Measurements from ENCODE around the gene GJC2. TPM values are rescaled to one million over a fixed set of nuclear protein-coding genes. Genes with fewer than 3 reads are reported as not detected.

The GJC2 gene
- polyA plus RNA-seq, 1 of the 3 experiments (the other 2 are of a cell fraction), result 0.92 TPM

DNA sequence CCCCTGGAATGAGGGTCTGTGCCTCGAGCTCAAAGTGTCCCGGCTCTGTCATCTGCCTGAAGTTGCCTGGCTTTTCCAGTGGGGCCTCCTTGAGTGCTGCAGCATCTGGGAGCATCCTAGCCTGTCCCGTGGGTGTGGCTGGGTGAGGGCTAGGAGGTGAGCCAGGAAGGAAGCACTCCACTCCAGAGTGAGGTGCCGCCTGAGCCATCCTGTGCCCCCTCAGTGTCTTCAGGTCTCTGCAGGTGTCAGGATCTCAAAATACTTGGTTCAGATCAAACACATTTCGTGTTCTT is 27.4 kb downstream of the GJC2 start:
- no peak for DNase-seq
- Histone ChIP-seq H3K4me3 (ENCODE audit: low read depth in 2 of 2, low read length in 1 of 2) (no peak overlapping the region), H3K9me2 (no peaks in the 10 kb centered on the region), H3K27me3 (ENCODE audit: insufficient read depth) (no peaks in the 10 kb centered on the region), H3K27ac (ENCODE audit: low read depth in 2 of 2, low read length in 1 of 2) (no peak overlapping the region), H3K4me2 (no peak overlapping the region), H3F3A (replicated peaks; ENCODE audit: insufficient read depth) (peaks cover 11% of the 10 kb centered on the region), H3K36me3 (replicated peaks in 1 of 2; ENCODE audit: control insufficient read depth in 1 of 2, insufficient read depth in 2 of 2, low read length in 1 of 2) (peaks cover 0 to 2% of the 10 kb centered on the region in 2 experiments), H3K4me1 (ENCODE audit: control insufficient read depth in 1 of 2, insufficient read depth in 2 of 2, low read depth in 1 of 2, low read length in 1 of 2) (peaks cover 0 to 6% of the 10 kb centered on the region in 2 experiments; a peak in 1 of 4 replicates), H2AFZ (ENCODE audit: low read depth) (no peak overlapping the region), H3K9ac (no peak overlapping the region), H3K9me3 (no peaks in the 10 kb centered on the region), H4K20me1 (ENCODE audit: insufficient read depth) (no peaks in the 10 kb centered on the region), H3K79me2 (ENCODE audit: insufficient read depth) (peaks cover 3% of the 10 kb centered on the region; the same call in 1 of the 2 replicates)
- CTCF ChIA-PET, result interaction anchor here (1.4 to 9.1 kb wide), 2 partner anchors 11 to 172 kb away, joined by 3 to 54 read pairs; partner anchors contain the start of gene IBA57
- 89% methylated on average over 3 of the region's 5 CpGs for WGBS (ENCODE audit: low lambda C conversion rate)
- TF ChIP-seq RAD21 (IDR thresholded peaks at IDR 0.05; ENCODE audit: low read length) (no peak), RXRA (IDR thresholded peaks at IDR 0.05; ENCODE audit: borderline replicate concordance, low read depth) (no peak), GABPA (IDR thresholded peaks at IDR 0.05; ENCODE audit: low read depth) (no peak), MAX (IDR thresholded peaks at IDR 0.05; ENCODE audit: low read depth) (no peak), FOXM1 (IDR thresholded peaks at IDR 0.05; ENCODE audit: low read depth) (no peak), YY1 (IDR thresholded peaks at IDR 0.05; ENCODE audit: low read depth) (no peak), REST (IDR thresholded peaks at IDR 0.05; ENCODE audit: low read depth, low read length) (no peak), RFX5 (IDR thresholded peaks at IDR 0.05; ENCODE audit: low read length) (no peak), TAF1 (IDR thresholded peaks at IDR 0.05; ENCODE audit: borderline replicate concordance, low read depth, low read length) (no peak), RCOR1 (IDR thresholded peaks at IDR 0.05; ENCODE audit: low read length) (no peak), NRF1 (IDR thresholded peaks at IDR 0.05; ENCODE audit: low read depth, low read length) (no peak), SMC3 (IDR thresholded peaks at IDR 0.05; ENCODE audit: low read depth, low read length) (no peak), MEF2A (IDR thresholded peaks at IDR 0.05; ENCODE audit: borderline replicate concordance, low read depth) (no peak)
- POLR2A ChIA-PET, result interaction anchor here (0.6 kb wide), 1 partner anchor 230 kb away, joined by 3 read pairs; the partner anchor contains the start of gene TRIM11
